GM18508 (cell line): ENCODE results near the gene BIRC2.
A peak's percentile ranks its signal among the peaks of the same experiment; 100 is the strongest.
"Not testable (repeated sequence)": the region's sequence is repeated elsewhere in the genome, so short reads cannot be mapped to it uniquely, and the experiment has no call there.

Source experiments
- ATAC-seq: cut with Tn5 transposase; IDR thresholded peaks from one replicate; pipeline ENCODE4 v1.9.1; 2021; ENCODE audit warnings: moderate number of reproducible peaks; ENCODE audit not compliant: insufficient read depth, unreplicated experiment

The BIRC2 gene

DNA sequence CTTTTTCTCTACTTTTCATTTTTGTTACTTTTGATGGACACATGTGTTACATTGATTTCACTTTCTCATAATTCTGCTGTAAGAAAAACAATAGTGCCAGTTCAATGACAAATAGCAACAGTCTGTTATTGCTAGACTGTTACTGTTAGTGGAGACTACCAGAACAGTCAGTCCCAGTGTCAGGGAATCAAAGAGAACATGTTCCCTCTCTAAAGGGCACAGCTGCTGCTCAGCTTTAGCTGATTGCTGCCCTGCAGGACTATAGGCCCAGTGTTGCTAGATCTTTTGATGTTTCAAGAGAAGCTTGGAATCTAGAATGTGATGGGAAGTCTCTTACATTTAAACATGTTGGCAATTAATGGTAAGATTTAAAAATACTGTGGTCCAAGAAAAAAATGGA is 26.3 kb upstream of the BIRC2 start:
- no peak for ATAC-seq

DNA sequence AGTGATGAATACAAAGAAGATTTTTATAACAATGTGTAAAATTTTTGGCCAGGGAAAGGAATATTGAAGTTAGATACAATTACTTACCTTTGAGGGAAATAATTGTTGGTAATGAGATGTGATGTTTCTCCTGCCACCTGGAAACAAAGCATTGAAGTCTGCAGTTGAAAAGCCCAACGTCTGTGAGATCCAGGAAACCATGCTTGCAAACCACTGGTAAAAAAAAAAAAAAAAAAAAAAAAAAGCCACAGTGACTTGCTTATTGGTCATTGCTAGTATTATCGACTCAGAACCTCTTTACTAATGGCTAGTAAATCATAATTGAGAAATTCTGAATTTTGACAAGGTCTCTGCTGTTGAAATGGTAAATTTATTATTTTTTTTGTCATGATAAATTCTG is 24.5 kb upstream of the BIRC2 start:
- no peak for ATAC-seq

DNA sequence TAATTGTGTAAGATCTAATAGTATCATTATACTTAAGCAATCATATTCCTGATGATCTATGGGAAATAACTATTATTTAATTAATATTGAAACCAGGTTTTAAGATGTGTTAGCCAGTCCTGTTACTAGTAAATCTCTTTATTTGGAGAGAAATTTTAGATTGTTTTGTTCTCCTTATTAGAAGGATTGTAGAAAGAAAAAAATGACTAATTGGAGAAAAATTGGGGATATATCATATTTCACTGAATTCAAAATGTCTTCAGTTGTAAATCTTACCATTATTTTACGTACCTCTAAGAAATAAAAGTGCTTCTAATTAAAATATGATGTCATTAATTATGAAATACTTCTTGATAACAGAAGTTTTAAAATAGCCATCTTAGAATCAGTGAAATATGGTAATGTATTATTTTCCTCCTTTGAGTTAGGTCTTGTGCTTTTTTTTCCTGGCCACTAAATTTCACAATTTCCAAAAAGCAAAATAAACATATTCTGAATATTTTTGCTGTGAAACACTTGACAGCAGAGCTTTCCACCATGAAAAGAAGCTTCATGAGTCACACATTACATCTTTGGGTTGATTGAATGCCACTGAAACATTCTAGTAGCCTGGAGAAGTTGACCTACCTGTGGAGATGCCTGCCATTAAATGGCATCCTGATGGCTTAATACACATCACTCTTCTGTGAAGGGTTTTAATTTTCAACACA is 23.3 kb upstream of the BIRC2 start:
- ATAC-seq, result no peak

DNA sequence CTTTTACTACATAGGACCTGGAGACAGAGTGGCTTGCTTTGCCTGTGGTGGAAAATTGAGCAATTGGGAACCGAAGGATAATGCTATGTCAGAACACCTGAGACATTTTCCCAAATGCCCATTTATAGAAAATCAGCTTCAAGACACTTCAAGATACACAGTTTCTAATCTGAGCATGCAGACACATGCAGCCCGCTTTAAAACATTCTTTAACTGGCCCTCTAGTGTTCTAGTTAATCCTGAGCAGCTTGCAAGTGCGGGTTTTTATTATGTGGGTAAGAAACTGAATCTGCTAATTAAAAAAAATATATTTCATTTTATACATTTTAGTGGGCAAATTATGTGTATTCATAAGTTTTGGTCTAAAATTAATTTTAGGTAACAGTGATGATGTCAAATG is 21.9 kb upstream of the BIRC2 start:
- ATAC-seq, result no peak

DNA sequence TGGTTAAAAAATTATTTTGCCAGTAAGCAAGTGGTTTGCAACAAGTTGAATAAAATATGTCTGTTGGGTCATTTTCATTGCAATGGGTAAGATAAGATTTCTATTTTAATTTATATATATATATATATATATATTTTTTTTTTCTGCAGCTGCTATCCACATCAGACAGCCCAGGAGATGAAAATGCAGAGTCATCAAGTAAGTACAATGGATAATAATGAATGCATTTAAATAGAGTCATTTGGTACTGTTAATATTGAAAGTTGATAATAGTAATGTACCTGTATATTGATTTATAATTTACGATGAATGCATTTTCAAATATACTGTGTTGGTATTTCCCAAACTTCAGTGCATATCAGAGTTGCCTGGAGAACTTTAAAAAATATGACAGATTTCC is 18.3 kb upstream of the BIRC2 start:
- no peak for ATAC-seq

DNA sequence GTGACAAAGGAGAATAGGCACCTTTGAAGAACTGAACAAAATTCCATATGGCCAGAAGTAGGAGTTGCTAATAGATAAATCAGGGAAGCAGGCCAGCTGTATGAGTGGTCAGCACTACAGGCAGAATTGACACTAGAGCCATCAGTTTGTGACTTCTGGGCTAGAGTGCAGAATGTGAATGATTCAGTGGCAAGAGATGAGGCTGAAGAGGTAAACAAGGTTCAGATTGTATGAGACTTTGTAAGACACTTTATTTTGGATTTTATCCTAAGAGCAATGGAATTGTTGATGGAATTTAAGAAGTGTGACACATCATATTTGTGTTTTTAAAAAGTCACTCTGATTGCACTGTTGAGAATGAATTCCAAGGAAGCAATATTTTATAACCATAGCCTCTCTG is 16.8 kb upstream of the BIRC2 start:
- ATAC-seq, result no peak

DNA sequence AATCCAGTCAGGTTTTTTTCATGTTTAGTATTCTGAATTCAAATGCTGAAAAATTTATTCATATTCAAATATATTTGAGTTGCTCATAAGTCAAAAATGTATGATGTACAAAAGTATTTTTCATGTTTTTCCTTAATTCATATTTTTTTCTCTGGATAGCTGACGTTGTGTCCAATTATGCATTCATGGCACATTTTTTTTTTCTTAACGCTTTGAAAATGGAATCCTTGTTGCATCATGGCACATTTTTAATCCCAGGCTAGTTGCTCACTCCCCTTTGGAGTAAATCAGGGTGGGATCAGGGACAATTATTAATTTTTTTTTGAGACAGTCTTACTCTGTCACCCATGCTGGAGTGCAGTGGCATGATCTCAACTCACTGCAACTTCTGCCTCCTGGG is 15.7 kb upstream of the BIRC2 start:
- ATAC-seq, result no peak

DNA sequence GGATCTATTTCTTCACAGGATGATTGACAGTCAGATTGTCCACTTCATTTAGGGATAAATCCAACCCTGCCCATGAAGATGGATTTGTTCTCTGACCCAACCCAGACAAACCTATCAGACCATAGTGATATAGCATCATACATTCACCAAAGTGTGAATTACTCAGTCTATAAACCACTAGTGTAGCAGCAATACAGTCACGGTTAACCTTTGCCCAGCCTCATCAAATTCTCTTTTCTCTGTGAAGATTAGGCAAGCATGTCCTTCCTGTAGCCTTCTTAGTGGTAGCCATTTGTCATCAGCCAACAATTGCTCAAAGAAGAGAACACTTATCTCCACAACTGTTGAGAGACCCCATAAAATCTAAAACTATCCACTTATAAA is 14.4 kb upstream of the BIRC2 start:
- no peak for ATAC-seq

DNA sequence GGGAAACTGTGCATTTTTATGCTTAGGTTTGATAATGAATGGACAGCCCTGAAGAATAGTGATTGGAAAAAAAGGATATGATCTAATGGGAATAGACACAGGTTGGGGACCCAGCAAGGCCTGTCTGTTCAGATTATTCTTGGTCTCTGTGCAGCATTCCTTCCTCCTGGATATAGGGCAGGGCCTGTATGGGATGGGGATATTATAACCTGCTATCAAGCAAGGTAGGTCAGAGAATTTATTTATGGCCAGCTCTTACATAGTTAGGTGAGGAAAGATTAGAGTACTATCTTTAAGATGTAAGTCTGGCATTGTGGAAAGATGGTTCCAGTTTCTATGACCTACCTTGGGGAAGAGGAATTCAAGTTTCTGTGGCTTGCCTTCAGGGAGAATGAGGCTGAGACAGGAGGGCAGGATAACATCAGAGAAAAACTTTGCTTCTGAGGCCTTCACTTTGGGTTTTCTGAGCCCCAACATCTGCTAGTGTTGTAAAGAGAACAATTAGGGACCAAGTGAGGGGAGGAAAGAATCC is 8.5 kb upstream of the BIRC2 start:
- ATAC-seq, result no peak

DNA sequence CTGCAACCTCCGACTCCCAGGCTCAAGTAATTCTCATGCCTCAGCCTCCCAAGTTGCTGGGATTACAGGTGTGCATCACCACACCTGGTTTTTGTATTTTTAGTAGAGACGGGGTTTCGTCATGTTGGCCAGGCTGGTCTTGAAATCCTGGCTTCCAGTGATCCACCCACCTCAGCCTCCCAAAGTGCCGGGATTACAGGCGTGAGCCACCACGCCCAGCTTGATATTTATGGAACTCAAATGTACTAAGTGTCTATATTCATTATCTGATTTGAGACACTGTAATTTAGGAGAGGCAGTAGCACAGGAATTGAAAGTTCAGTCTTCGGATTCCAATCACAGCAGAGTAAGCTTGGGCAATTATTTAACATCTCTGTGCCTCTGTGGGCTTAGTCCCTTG is 5.7 kb upstream of the BIRC2 start:
- ATAC-seq, result not testable (repeated sequence)

DNA sequence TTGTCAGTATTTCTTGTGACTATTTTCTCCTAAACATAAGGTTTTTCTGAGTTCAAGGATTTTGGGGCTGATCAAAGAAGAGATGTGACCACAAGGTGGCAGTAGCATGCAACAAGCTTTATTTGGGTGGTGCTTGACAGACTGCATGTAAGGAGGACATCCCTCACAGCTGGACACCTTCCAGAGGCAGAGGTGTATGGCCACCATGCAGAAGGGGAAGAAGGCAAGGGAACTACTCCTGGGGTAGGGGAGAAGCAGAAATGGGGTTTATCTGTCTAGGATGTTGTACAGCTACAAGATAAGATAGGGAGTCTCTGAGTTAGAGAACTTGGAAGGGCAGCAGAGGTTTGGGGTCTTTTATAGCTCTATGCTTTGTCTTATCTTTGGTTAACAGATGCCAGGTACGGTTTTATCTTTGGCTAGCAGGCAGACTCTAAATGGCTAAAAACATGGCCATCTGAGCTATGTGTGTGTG is 5.1 kb upstream of the BIRC2 start:
- peak; percentile 29 for ATAC-seq

DNA sequence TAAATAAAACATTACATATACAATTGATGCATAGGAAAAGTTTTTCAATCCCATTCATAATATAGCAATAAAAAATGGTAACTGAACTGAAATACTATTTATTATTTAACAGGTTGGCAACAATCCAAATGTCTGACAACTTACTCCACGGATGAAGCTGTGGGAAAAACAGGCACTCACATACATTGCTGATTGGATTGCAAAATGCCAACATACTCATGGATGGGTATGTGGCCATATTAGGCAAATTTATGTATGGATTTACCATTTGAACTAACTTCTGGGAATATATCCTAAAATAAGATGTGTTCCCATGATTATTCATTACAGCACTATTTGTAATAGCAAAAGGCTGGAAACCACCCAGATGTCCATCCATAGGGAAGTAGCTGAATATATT is 3.2 kb upstream of the BIRC2 start:
- no peak for ATAC-seq

DNA sequence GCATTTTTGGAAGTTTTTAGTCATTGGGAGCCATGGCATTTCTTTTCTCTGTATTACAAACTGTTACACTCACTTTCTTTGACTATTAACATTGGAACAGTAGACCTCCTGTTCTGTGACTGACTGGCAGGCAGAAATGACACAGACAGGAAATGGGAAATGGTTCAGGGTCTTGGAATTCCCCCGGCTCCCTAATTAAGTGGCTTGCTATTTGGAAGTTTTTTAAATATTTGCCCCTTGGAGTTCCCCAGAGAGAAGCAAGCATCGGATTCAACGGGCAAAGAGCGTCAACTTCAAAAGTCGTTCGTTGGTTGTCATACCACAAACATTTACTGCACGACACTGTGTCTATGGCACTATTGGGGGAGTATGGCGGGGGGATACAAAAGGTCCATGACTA is 1.1 kb upstream of the BIRC2 start:
- ATAC-seq, result no peak

DNA sequence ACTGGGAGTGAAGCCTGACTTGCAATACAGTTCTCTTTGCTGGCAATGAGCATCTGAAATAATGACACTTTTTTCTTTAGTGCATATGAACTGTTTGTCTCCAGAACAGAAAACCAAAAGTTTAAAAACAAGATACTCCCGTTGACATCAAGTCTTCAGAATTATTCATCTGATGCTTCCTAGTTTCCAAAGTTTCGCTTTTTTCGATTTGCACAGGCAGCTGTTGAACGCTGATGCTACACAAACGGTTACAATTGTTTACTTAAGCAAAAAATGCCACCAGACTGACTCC is 612 bp upstream of the BIRC2 start:
- ATAC-seq, result no peak

DNA sequence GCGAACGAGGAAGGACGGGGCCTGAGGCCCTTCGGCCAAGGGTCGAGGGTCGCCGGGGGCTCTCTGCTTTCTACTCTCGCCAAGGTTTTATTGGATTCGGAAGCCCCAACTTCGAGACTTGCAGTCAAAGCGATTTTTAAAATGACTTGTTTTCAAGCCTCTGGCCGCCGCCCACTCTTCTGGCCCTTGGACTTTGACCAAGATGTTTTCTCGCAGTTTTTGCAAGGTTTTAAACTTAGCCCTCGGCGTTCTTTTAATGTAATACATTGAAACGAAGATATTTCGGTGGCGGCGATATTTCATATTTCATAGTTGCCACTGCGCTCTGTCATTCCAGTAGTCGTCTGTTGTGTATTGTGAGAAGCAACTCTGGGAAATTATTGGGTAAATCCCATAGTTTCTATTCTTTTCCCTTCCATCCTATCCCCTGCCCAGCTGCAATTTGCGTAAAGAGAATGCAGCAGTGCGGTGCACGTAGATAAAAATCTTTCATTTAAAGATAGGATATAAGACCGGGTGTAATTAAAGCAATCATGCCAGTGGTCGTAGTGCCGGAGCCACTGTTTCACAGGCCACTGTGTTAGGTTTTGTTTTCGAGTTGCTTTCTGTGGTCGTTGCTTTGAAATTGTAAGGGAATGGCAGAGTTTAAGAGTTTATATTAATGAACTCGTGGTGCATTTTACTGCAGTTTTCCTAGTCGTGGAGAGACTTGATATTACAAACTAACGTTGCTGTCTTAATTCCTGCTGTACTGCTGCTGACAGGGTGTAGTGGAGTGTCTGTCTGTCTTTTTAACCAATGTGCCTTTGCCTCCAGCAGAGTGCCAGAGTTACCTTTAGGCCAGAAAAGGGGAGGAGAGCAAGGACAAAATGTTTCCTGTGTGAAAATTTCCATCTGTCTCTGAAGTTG is 702 bp downstream of the BIRC2 start:
- peak; percentile 4 for ATAC-seq

DNA sequence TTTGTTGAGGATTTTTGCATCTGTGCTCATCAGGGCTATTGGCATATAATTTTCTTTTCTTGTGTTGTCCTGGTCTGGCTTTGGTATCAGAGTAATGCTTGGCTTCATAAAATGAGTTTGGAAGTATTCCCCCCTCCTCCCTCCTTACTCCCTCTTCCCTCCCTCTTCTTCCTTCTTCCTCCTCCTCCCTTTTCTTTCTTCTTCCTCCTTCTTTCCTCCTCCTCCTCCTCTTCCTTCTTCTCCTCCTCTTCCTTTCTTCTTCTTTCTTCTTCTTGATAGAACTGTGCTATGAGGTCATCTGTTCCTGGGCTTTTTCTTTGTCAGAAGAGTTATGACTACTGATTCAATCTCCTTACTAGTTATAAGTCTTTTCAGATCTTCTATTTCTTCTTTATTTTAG is 10.1 kb downstream of the BIRC2 start:
- no peak for ATAC-seq

DNA sequence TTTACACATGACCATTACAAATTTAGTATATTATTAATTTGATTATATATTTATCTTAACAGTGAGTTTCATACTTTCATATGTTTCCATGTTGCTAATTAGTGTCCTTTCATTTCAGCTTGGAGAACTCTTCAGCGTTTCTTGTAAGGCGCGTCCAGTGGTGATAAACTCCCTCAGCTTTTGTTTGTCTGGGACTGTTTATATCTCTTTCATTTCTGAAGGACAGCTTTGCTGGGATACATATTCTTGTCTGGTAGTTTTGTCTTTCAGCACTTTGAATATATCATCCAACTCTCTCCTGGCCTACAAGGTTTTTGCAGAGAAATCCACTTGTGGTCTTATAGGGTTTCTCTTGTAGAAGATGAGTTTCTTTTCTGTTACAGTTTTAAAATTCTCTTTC is 12.4 kb downstream of the BIRC2 start:
- no peak for ATAC-seq

DNA sequence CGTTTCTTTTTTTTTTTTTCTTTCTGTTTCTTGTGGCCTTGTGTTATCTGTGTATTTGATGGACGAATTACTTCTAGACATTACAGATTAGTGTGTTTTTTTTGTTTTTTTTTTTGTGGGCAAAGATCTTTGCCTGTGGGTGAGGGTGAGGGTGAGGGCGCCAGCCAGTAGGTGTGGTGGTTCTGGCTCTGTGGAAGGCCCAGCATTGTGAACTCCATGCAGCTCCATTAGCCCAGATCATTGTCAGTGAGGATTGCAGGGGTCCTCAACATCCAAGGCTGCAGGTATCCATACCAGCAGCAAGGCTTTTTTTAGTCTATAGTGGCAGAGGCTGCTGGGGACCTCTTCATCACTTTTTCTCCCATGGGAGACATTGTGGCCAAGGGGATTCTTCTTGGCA is 13.7 kb downstream of the BIRC2 start:
- ATAC-seq, result no peak

DNA sequence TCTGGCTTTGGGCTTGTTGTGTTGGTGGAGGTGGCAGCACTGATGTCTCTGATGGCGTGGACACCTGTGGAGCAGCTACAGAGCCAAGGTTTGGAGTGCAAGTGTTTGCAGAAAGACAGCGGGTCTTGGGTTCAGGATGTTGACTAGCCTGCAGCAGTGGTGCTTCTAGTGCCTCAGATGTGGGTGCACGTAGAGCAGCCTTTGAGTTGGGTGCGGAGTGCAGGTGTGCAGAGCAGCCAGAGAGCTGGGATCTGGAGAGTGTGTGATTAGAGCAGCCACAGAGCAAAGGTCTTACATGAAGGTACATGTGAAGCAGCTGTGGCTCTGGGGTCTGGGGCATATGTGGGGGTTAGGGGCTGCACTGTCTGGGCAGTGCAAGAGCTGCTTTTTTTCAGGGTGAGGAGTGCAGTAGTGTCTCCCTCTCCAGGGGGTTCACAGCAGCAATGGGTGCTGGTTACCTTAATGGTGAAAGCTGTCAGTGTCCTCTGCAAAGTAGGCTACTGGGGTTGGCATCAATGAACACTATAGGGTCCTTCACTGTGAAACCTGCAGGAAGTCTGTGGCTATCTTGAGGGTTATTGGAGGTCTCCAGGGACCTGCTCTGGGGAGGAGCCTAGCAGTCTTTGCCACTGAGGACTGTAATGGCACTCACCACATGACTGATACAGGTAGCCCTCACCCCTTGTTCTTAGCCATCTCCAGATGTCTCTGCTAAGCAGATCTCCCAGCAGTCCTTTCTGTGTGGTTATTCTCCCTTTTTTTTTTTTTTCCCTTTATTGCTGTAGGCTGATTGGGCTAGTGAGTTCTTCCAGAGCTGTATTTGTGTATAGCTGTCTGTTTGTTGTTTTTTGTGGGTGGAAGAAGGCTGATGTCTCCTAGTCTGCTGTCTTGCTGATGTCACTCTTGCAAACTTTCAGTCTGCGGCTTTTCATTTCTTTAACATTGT is 14.3 kb downstream of the BIRC2 start:
- ATAC-seq, result peak; percentile 86

DNA sequence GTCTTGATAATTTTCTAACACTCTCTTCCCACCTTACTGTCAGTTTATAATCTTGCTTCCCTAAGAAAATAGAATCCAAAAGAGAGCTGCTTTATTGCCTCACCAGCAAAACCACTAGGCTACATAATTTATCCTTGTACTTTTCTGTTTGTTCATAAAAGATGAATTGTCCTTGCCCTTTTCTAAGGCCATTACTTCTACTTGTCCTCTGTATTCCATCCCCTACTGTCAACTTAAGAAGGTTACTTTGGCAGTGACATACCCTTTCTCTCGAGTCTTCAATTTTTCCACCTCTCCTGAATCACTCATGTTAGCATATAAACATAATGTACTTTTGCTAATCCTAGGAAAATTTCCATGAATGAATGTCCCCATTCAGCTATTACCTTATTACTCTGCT is 18.0 kb downstream of the BIRC2 start:
- ATAC-seq, result no peak

DNA sequence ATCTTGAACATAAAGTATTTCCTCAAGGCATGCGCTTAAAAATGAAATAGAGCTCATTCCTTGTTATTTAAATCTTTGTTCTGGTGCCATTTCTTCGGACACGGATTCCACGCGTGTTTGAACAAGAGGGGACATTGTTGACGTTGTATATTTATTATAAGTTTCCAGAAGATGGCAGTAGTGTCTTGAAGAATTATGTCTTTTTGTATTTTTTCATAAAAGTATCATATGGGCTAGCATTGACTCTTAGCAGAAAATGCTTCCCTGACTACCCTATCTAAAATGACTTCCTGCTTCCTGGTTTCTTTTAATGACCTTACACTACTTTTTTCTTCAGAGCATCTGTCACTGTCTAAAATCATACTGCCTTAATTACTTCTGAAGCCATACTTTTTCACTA is 20.4 kb downstream of the BIRC2 start:
- ATAC-seq, result no peak
